ENCODE data around the gene ARMH2. TPM values are rescaled to one million over a fixed set of nuclear protein-coding genes. Genes with fewer than 3 reads are reported as not detected.

The ARMH2 gene
- total RNA-seq, 6 experiments from 2014 or later = not detected

DNA sequence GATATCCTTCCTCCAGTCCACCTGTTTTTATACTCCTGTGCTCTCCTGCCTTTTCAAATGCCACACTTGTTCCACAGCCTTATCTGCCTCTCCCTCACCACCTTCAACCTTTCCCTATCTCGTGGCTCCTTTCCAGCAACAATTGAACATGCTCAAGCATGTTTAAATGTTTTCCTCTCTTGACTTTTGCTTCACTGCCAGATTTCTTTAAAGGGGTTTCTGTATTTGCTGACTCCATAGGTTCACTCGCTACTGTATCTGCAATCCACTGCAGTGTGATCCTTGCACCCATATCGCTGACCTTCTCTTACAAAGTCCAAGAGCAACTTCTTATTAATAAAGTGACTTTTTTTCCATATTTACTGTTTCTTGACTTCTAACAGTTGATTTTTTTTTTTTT, 35.1 kb downstream of the ARMH2 start:
- TF ChIP-seq CTCF (IDR thresholded peaks at IDR 0.05) = no peak
- Mint-ChIP-seq H3K27ac (no peak overlapping the region), H3K36me3 (ENCODE audit: low read depth) (no peaks in the 10 kb centered on the region), H3K9me3 (no peaks in the 10 kb centered on the region), H3K4me1 (ENCODE audit: low read depth) (peaks cover 5% of the 10 kb centered on the region), H3K4me3 (no peak overlapping the region), H3K27me3 (ENCODE audit: insufficient read depth) (no peaks in the 10 kb centered on the region; the same call in none of the 2 replicates)
- DNase-seq = no peak

GRCh38 chr6:24761851-24762250, 36.9 kb downstream of the ARMH2 start:
- Mint-ChIP-seq H3K27me3 (ENCODE audit: insufficient read depth) (no peaks in the 10 kb centered on the region; the same call in none of the 2 replicates), H3K27ac (no peak overlapping the region), H3K4me1 (ENCODE audit: low read depth) (no peaks in the 10 kb centered on the region), H3K9me3 (no peaks in the 10 kb centered on the region), H3K4me3 (no peak overlapping the region), H3K36me3 (ENCODE audit: low read depth) (no peaks in the 10 kb centered on the region)
- no peak for DNase-seq
- TF ChIP-seq CTCF (IDR thresholded peaks at IDR 0.05) = no peak

- no peak overlapping the region for H3K4me3 Mint-ChIP-seq
- DNase-seq = no peak
- H3K9me3 Mint-ChIP-seq = no peaks in the 10 kb centered on the region
- H3K27ac Mint-ChIP-seq = no peak overlapping the region
- no peaks in the 10 kb centered on the region; the same call in none of the 2 replicates for H3K27me3 Mint-ChIP-seq (ENCODE audit: insufficient read depth)
- no peaks in the 10 kb centered on the region for H3K36me3 Mint-ChIP-seq (ENCODE audit: low read depth)
- H3K4me1 Mint-ChIP-seq (ENCODE audit: low read depth) = no peaks in the 10 kb centered on the region
- TF ChIP-seq CTCF (IDR thresholded peaks at IDR 0.05) = no peak
These were observed 37.4 kb downstream of the ARMH2 start for GRCh38 chr6:24761193-24761835.

DNA sequence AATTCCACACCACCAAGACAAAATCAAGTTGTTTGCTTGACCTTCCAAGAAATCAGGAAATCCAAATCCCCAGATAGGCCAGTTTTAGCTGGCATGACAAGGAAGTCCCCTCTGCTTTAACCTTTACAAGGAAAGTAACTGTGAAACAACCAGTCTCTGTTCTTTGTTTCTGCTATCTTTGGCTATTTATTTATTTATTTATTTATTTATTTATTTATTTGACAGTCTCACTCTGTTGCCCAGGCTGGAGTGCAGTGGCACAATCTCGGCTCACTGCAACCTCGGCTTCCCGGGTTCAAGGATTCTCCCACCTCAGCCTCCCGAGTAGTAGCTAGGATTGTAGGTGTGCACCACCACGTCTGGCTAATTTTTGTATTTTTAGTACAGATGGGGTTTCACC, 38.5 kb downstream of the ARMH2 start:
- no peaks in the 10 kb centered on the region for H3K4me1 Mint-ChIP-seq (ENCODE audit: low read depth)
- no peak for DNase-seq
- TF ChIP-seq CTCF (IDR thresholded peaks at IDR 0.05) = no peak
- no peaks in the 10 kb centered on the region for H3K36me3 Mint-ChIP-seq (ENCODE audit: low read depth)
- H3K27me3 Mint-ChIP-seq (ENCODE audit: insufficient read depth) = no peaks in the 10 kb centered on the region; the same call in none of the 2 replicates
- H3K4me3 Mint-ChIP-seq = no peak overlapping the region
- no peak overlapping the region for H3K27ac Mint-ChIP-seq
- H3K9me3 Mint-ChIP-seq = no peaks in the 10 kb centered on the region

DNA sequence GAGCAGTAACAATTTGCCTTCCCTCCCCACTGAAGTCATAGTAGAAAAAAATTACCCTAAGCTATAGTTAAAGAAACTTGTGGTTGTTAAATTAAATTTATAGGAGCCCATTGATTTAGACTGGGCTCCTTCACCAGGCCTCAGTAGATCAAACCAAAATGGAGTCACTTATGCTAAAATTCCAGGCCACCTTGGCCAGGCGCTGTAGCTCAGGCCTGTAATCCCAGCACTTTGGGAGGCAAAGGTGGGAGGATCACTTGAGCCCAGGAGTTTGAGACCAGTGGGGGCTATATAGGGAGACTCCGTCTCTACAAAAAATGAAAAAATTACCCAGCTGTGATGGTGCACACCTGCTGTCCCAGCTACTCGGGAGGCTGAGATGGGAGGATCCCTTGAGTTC, 39.0 kb downstream of the ARMH2 start:
- Mint-ChIP-seq H3K27ac (no peak overlapping the region), H3K27me3 (ENCODE audit: insufficient read depth) (no peaks in the 10 kb centered on the region; the same call in none of the 2 replicates), H3K4me1 (ENCODE audit: low read depth) (no peaks in the 10 kb centered on the region), H3K36me3 (ENCODE audit: low read depth) (no peaks in the 10 kb centered on the region), H3K4me3 (no peak overlapping the region), H3K9me3 (no peaks in the 10 kb centered on the region)
- no peak for DNase-seq
- no peak for TF ChIP-seq CTCF (IDR thresholded peaks at IDR 0.05)

Measured in HFFc6 (cell line).